ENCODE results near the gene EBP. TPM values are rescaled to one million over a fixed set of nuclear protein-coding genes. Genes with fewer than 3 reads are reported as not detected.

Gene EBP
- total RNA-seq, 2 experiments from 2014 or later, result 38.1 to 41.1 TPM

DNA sequence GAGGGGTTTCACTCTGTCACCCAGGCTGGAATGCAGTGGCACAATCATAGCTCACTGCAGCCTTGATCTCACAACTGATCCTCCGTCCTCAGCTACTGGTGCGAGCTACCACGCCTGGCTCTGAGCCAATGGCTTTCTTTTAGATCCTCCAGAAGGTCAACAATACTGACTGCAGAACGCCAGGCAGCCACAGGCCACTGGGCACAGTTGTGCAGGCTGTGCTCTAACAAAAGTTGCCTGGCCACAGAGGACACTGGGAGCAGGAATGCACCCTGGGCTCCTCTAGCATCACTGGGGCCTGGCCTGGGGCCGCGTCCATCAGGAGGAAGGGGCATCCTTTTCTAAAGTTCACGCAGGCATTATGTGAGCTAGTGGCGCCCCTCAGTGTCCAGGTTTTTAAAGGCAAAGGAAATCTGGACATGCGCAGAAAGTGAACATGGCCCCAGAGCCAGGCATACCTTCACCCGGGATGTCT is 27.7 kb upstream of the EBP start:
- no peaks in the 10 kb centered on the region for H3K27me3 ChIP-seq (ENCODE audit: control insufficient read depth in 1 of 2, insufficient read depth in 2 of 2, low read length in 2 of 2)
- Mint-ChIP-seq H3K4me3 (no peak overlapping the region), H3K27ac (no peak overlapping the region), H3K9me3 (no peaks in the 10 kb centered on the region), H3K27me3 (no peaks in the 10 kb centered on the region), H3K36me3 (ENCODE audit: low read depth) (no peaks in the 10 kb centered on the region), H3K4me1 (ENCODE audit: low read depth) (no peaks in the 10 kb centered on the region)
- ATAC-seq (ENCODE audit: poor library complexity) (no peak), DNase-seq (no peak)
- POLR2A ChIA-PET, result no interaction called here
- H3K36me3 ChIP-seq (ENCODE audit: insufficient read depth, low read length), result no peaks in the 10 kb centered on the region
- no peaks in the 10 kb centered on the region for H3K4me1 ChIP-seq (ENCODE audit: insufficient read depth, low read length)
- H3K27ac ChIP-seq (ENCODE audit: low read depth in 1 of 2, low read length in 2 of 2), result no peak overlapping the region
- TF ChIP-seq, protein P1, sequence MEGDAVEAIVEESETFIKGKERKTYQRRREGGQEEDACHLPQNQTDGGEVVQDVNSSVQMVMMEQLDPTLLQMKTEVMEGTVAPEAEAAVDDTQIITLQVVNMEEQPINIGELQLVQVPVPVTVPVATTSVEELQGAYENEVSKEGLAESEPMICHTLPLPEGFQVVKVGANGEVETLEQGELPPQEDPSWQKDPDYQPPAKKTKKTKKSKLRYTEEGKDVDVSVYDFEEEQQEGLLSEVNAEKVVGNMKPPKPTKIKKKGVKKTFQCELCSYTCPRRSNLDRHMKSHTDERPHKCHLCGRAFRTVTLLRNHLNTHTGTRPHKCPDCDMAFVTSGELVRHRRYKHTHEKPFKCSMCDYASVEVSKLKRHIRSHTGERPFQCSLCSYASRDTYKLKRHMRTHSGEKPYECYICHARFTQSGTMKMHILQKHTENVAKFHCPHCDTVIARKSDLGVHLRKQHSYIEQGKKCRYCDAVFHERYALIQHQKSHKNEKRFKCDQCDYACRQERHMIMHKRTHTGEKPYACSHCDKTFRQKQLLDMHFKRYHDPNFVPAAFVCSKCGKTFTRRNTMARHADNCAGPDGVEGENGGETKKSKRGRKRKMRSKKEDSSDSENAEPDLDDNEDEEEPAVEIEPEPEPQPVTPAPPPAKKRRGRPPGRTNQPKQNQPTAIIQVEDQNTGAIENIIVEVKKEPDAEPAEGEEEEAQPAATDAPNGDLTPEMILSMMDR (IDR thresholded peaks at IDR 0.05), result no peak
- intact Hi-C loops (cut with DNase I, micrococcal nuclease), result no loop called here
- H3K9me3 ChIP-seq (ENCODE audit: control insufficient read depth in 1 of 2, insufficient read depth in 1 of 2, low read length in 2 of 2), result no peaks in the 10 kb centered on the region
- no peak overlapping the region for H3K4me3 ChIP-seq (ENCODE audit: low read length)
- CTCF ChIA-PET, result interaction anchor here (0.7 kb wide), 1 partner anchor 1903 kb away, joined by 3 read pairs; no protein-coding TSS in a partner anchor

DNA sequence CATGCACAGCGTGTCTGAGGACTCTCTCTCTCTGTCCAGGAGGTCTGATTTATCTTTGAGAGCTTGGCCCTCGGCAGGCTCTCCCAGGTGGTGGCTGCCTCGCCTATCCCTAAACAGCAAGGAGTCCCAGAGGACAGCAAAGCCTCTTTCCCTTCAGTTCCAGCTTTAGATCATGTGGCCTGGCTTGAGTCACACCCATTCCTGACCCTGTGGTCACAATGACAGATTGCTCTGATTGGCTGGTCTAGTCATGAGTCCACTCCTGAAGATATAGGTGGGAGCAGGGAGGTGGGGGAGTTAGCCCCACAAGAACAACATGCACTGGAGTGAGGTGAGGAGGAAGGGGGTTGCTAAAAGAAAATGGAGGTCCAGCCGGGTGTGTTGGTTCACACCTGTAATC is 24.9 kb upstream of the EBP start:
- ChIA-PET CTCF (no interaction called here), POLR2A (no interaction called here)
- TF ChIP-seq, protein P1 (IDR thresholded peaks at IDR 0.05), result no peak
- H3K36me3 Mint-ChIP-seq (ENCODE audit: low read depth), result no peaks in the 10 kb centered on the region
- Histone ChIP-seq H3K4me3 (ENCODE audit: low read length) (no peak overlapping the region), H3K27me3 (ENCODE audit: control insufficient read depth in 1 of 2, insufficient read depth in 2 of 2, low read length in 2 of 2) (no peaks in the 10 kb centered on the region), H3K27ac (ENCODE audit: low read depth in 1 of 2, low read length in 2 of 2) (no peak overlapping the region), H3K4me1 (ENCODE audit: insufficient read depth, low read length) (no peaks in the 10 kb centered on the region), H3K36me3 (ENCODE audit: insufficient read depth, low read length) (no peaks in the 10 kb centered on the region), H3K9me3 (ENCODE audit: control insufficient read depth in 1 of 2, insufficient read depth in 1 of 2, low read length in 2 of 2) (no peaks in the 10 kb centered on the region)
- H3K4me1 Mint-ChIP-seq (ENCODE audit: low read depth), result no peaks in the 10 kb centered on the region
- H3K27me3 Mint-ChIP-seq, result no peaks in the 10 kb centered on the region
- DNase-seq, result no peak
- H3K9me3 Mint-ChIP-seq, result no peaks in the 10 kb centered on the region
- intact Hi-C loops (cut with DNase I, micrococcal nuclease), result no loop called here
- no peak overlapping the region for H3K4me3 Mint-ChIP-seq
- no peak overlapping the region for H3K27ac Mint-ChIP-seq
- no peak for ATAC-seq (ENCODE audit: poor library complexity)

DNA sequence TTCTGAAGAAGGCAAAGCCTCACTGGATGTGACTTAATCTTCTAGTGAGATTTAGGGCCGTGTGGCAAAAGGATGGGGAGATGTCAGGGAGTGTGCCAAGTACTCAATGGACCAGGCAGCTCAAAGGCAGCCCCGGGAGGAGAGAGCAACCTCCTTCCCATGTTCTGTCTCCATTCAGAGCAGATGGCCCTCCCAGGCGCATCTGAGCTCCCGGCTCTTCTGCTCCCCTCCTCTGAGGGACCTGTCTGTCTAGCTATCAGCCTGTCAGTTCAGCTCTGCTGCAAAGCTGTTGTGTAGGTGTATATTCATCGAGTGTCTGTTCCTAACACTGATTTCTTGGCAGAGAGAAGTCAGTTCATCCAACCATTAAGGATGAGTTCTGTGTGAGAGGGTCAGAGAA is 23.7 kb upstream of the EBP start:
- intact Hi-C loops (cut with DNase I, micrococcal nuclease), result no loop called here
- H3K4me1 Mint-ChIP-seq (ENCODE audit: low read depth), result no peaks in the 10 kb centered on the region
- no peaks in the 10 kb centered on the region for H3K36me3 ChIP-seq (ENCODE audit: insufficient read depth, low read length)
- no peak overlapping the region for H3K4me3 Mint-ChIP-seq
- H3K27me3 ChIP-seq (ENCODE audit: control insufficient read depth in 1 of 2, insufficient read depth in 2 of 2, low read length in 2 of 2), result no peaks in the 10 kb centered on the region
- no peaks in the 10 kb centered on the region for H3K36me3 Mint-ChIP-seq (ENCODE audit: low read depth)
- H3K27ac ChIP-seq (ENCODE audit: low read depth in 1 of 2, low read length in 2 of 2), result no peak overlapping the region
- no peaks in the 10 kb centered on the region for H3K9me3 ChIP-seq (ENCODE audit: control insufficient read depth in 1 of 2, insufficient read depth in 1 of 2, low read length in 2 of 2)
- no peak overlapping the region for H3K4me3 ChIP-seq (ENCODE audit: low read length)
- ChIA-PET POLR2A (no interaction called here), CTCF (no interaction called here)
- ATAC-seq (ENCODE audit: poor library complexity) (no peak), DNase-seq (no peak)
- no peaks in the 10 kb centered on the region for H3K27me3 Mint-ChIP-seq
- TF ChIP-seq, protein P1 (IDR thresholded peaks at IDR 0.05), result no peak
- no peaks in the 10 kb centered on the region for H3K4me1 ChIP-seq (ENCODE audit: insufficient read depth, low read length)
- H3K9me3 Mint-ChIP-seq, result no peaks in the 10 kb centered on the region
- no peak overlapping the region for H3K27ac Mint-ChIP-seq

Data from CD4-positive, alpha-beta T cell (primary cell).